H9 (cell line): ENCODE data around the gene ITGB3. TPM values are rescaled to one million over a fixed set of nuclear protein-coding genes. Genes with fewer than 3 reads are reported as not detected.

ENCODE experiments used
- DNase-seq: peaks from one replicate; pipeline ENCODE4 v3.0.0-alpha.2; 2017
- H2AFZ ChIP-seq: one replicate; pipeline ENCODE4 v1.6.1; 2013; ENCODE audit warnings: mild to moderate bottlenecking, low read length, control low read depth, moderate library complexity
- H2AK5ac ChIP-seq: 2 replicates; pipeline ENCODE4 v1.6.1; 2013; ENCODE audit warnings: low read length, control low read depth, mixed read lengths; ENCODE audit not compliant: insufficient read length
- H2BK120ac ChIP-seq: one replicate; pipeline ENCODE4 v1.6.1; 2013; ENCODE audit warnings: low read depth, mild to moderate bottlenecking, low read length, control low read depth, inconsistent platforms; ENCODE audit not compliant: poor library complexity, severe bottlenecking
- H2BK12ac ChIP-seq: 2 replicates; pipeline ENCODE4 v1.6.1; 2013; ENCODE audit warnings: low read length, control low read depth, mixed read lengths, low read depth; ENCODE audit not compliant: insufficient read length
- H2BK15ac ChIP-seq: 2 replicates; pipeline ENCODE4 v1.6.1; 2013; ENCODE audit warnings: low read depth, low read length, control low read depth
- H2BK20ac ChIP-seq: one replicate; pipeline ENCODE4 v1.6.1; 2013; ENCODE audit warnings: low read depth, mild to moderate bottlenecking, low read length, control low read depth, inconsistent platforms; ENCODE audit not compliant: poor library complexity, severe bottlenecking
- H2BK5ac ChIP-seq: 2 replicates; pipeline ENCODE4 v1.6.1; 2013; ENCODE audit warnings: low read length, control low read depth, mixed read lengths; ENCODE audit not compliant: insufficient read length
- H3K14ac ChIP-seq: 2 replicates; pipeline ENCODE4 v1.6.1; 2013; ENCODE audit warnings: low read length, control low read depth; ENCODE audit not compliant: insufficient read depth
- H3K18ac ChIP-seq: 2 replicates; pipeline ENCODE4 v1.6.1; 2013; ENCODE audit warnings: low read depth, mild to moderate bottlenecking, mixed read lengths, low read length, control low read depth; ENCODE audit not compliant: insufficient read length
- H3K23ac ChIP-seq: 2 replicates; pipeline ENCODE4 v1.6.1; 2013; ENCODE audit warnings: low read length, control low read depth, mixed read lengths, low read depth; ENCODE audit not compliant: insufficient read length
- H3K23me2 ChIP-seq: 2 replicates; pipeline ENCODE4 v1.6.1; 2013; ENCODE audit warnings: low read depth, mild to moderate bottlenecking, mixed read lengths, low read length, control low read depth; ENCODE audit not compliant: insufficient read length, poor library complexity, severe bottlenecking
- H3K27ac ChIP-seq: 2 replicates; pipeline ENCODE4 v1.5.1; 2013; ENCODE audit warnings: low read length, control low read depth, mixed read lengths, low read depth; ENCODE audit not compliant: insufficient read length
- H3K27me3 ChIP-seq: 2 replicates; pipeline ENCODE4 v1.6.1; 2013; ENCODE audit warnings: low read length, control low read depth, inconsistent platforms; ENCODE audit not compliant: insufficient read depth
- H3K4ac ChIP-seq: 2 replicates; pipeline ENCODE4 v1.6.1; 2013; ENCODE audit warnings: low read depth, mild to moderate bottlenecking, control low read depth, inconsistent platforms, low read length, moderate library complexity
- H3K4me1 ChIP-seq: 2 replicates; pipeline ENCODE4 v1.6.1; 2013; ENCODE audit warnings: low read length, control low read depth, inconsistent platforms; ENCODE audit not compliant: insufficient read depth
- H3K4me2 ChIP-seq: 2 replicates; pipeline ENCODE4 v1.6.1; 2013; ENCODE audit warnings: low read length, control low read depth, mixed read lengths; ENCODE audit not compliant: insufficient read length, insufficient read depth
- H3K56ac ChIP-seq: 2 replicates; pipeline ENCODE4 v1.6.1; 2013; ENCODE audit warnings: low read depth, mild to moderate bottlenecking, mixed read lengths, low read length, control low read depth; ENCODE audit not compliant: insufficient read length
- H3K79me1 ChIP-seq: 2 replicates; pipeline ENCODE4 v1.6.1; 2013; ENCODE audit warnings: low read depth, mild to moderate bottlenecking, moderate library complexity, low read length, control low read depth, inconsistent platforms; ENCODE audit not compliant: insufficient read depth, poor library complexity, severe bottlenecking
- H3K79me2 ChIP-seq: 2 replicates; pipeline ENCODE4 v1.6.1; 2013; ENCODE audit warnings: low read length, control low read depth, inconsistent platforms; ENCODE audit not compliant: insufficient read depth
- H3K9ac ChIP-seq: 2 replicates; pipeline ENCODE4 v1.6.1; 2013; ENCODE audit warnings: low read length, control low read depth, mixed read lengths; ENCODE audit not compliant: insufficient read length; ENCODE audit errors: extremely low read depth
- H3K9me3 ChIP-seq: one replicate; pipeline ENCODE4 v1.6.1; 2013; ENCODE audit warnings: low read depth, low read length, inconsistent platforms; ENCODE audit not compliant: control insufficient read depth
- H3T11ph ChIP-seq: one replicate; pipeline ENCODE4 v1.6.1; 2013; ENCODE audit warnings: mild to moderate bottlenecking, low read length, control low read depth, inconsistent platforms
- H4K20me1 ChIP-seq: one replicate; pipeline ENCODE4 v1.6.1; 2013; ENCODE audit not compliant: control insufficient read depth, insufficient read length, insufficient read depth
- H4K5ac ChIP-seq: 2 replicates; pipeline ENCODE4 v1.6.1; 2013; ENCODE audit warnings: low read depth, mild to moderate bottlenecking, mixed read lengths, low read length, control low read depth; ENCODE audit not compliant: insufficient read length
- H4K8ac ChIP-seq: replicated peaks from 2 replicates; pipeline ENCODE4 v1.6.1; 2013; ENCODE audit warnings: low read length, control low read depth, mixed read lengths, low read depth; ENCODE audit not compliant: insufficient read length
- H4K91ac ChIP-seq: 2 replicates; pipeline ENCODE4 v1.6.1; 2013; ENCODE audit warnings: low read depth, mild to moderate bottlenecking, moderate library complexity, mixed read lengths, low read length, control low read depth; ENCODE audit not compliant: insufficient read length
- H3K27ac Mint-ChIP-seq, 3 experiments: 2 replicates in 2 of 3; 3 replicates in 1 of 3; pipeline ENCODE4 v1.8.0; 2020 to 2021; ENCODE audit warnings: mixed read lengths in 3 of 3, mild to moderate bottlenecking in 1 of 3, moderate library complexity in 1 of 3
- H3K27me3 Mint-ChIP-seq: 2 replicates; pipeline ENCODE4 v1.8.0; 2021; ENCODE audit warnings: low read depth, mild to moderate bottlenecking, moderate library complexity, mixed read lengths
- H3K36me3 Mint-ChIP-seq, 3 experiments: 2 replicates in 2 of 3; 3 replicates in 1 of 3; pipeline ENCODE4 v1.8.0; 2020 to 2021; ENCODE audit warnings: low read depth in 3 of 3, mixed read lengths in 3 of 3; ENCODE audit not compliant: insufficient read depth in 1 of 3
- H3K4me1 Mint-ChIP-seq, 2 experiments: 2 replicates each; pipeline ENCODE4 v1.8.0; 2020; ENCODE audit warnings: mixed read lengths in 2 of 2
- H3K4me3 Mint-ChIP-seq, 2 experiments: 2 replicates in 1 of 2; 3 replicates in 1 of 2; pipeline ENCODE4 v1.8.0; 2020 to 2021; ENCODE audit warnings: mild to moderate bottlenecking in 2 of 2, mixed read lengths in 2 of 2, moderate library complexity in 1 of 2
- H3K9me3 Mint-ChIP-seq, 2 experiments: 2 replicates in 1 of 2; 3 replicates in 1 of 2; pipeline ENCODE4 v1.8.0; 2020; ENCODE audit warnings: mild to moderate bottlenecking in 2 of 2, mixed read lengths in 2 of 2, moderate library complexity in 1 of 2
- CTCF ChIP-seq: fragments of 200-600 bp; sonication (generic); conservative IDR thresholded peaks from 3 replicates; pipeline ENCODE4 v1.8.0; 2021; ENCODE audit warnings: antibody characterized with exemption, mild to moderate bottlenecking
- WGBS: extraction: QIAGEN DNeasy Blood & Tissue Kit; methylation state at CpG from one replicate; pipeline ENCODE4 v1.1.7; 2013; ENCODE audit warnings: missing lambda C conversion rate, low lambda C conversion rate, mixed read lengths; ENCODE audit not compliant: insufficient read length; ENCODE audit errors: extremely low coverage; 5-methylcytosine and 5-hydroxymethylcytosine counted together
- total RNA-seq: library from RNA; stranded (reverse); gene quantifications from 2 replicates; pipeline ENCODE4 v1.2.1, GENCODE V29; 2021

The ITGB3 gene
- total RNA-seq, 1 experiment from 2014 or later: not detected

GRCh38 chr17:47210105-47210504 is 43.5 kb upstream of the ITGB3 start:
- H2AK5ac ChIP-seq: no peak overlapping the region
- H2BK20ac ChIP-seq: no peak overlapping the region
- H2BK12ac ChIP-seq: no peak overlapping the region
- H4K5ac ChIP-seq: no peak overlapping the region
- no peak overlapping the region for H3K4me3 Mint-ChIP-seq
- no peaks in the 10 kb centered on the region for H3K9me3 ChIP-seq
- H3K4me1 ChIP-seq: peaks cover 5% of the 10 kb centered on the region; the same call in 1 of the 2 replicates
- H4K91ac ChIP-seq: no peak overlapping the region
- DNase-seq: no peak
- no peak overlapping the region for H3K18ac ChIP-seq
- H2BK120ac ChIP-seq: no peak overlapping the region
- no peak overlapping the region for H3K56ac ChIP-seq
- H2AFZ ChIP-seq: no peak overlapping the region
- no peak overlapping the region for H3K27ac ChIP-seq
- H3K4me2 ChIP-seq: no peak overlapping the region
- no peak overlapping the region for H3K9ac ChIP-seq
- no peak overlapping the region for H3T11ph ChIP-seq
- no peaks in the 10 kb centered on the region for H3K79me2 ChIP-seq
- no peak overlapping the region for H4K8ac ChIP-seq
- no peak overlapping the region for H3K23ac ChIP-seq
- no peak overlapping the region for H2BK5ac ChIP-seq
- no peak for TF ChIP-seq CTCF
- H3K4ac ChIP-seq: no peak overlapping the region
- peaks cover 1% of the 10 kb centered on the region for H3K27me3 Mint-ChIP-seq
- no peak overlapping the region for H2BK15ac ChIP-seq
- H4K20me1 ChIP-seq: no peaks in the 10 kb centered on the region
- no peaks in the 10 kb centered on the region for H3K79me1 ChIP-seq
- no CpG with 5 or more reads among the region's 3 CpGs for WGBS
- H3K27ac Mint-ChIP-seq: no peak overlapping the region
- H3K14ac ChIP-seq: no peak overlapping the region
- H3K9me3 Mint-ChIP-seq: no peaks in the 10 kb centered on the region
- H3K36me3 Mint-ChIP-seq: no peaks in the 10 kb centered on the region
- peaks cover 20% of the 10 kb centered on the region in 2 experiments for H3K4me1 Mint-ChIP-seq
- no peaks in the 10 kb centered on the region for H3K23me2 ChIP-seq
- H3K27me3 ChIP-seq: no peaks in the 10 kb centered on the region; the same call in 1 of the 2 replicates
